Stimulated activated memory B cell treated with anti-CD40 and anti-IgM and Interleukin-4, amounts not matched to agents 10 μg/mL and 1 μg/mL and 100 μg/mL, for 72 hours (primary cell): ENCODE results near the gene C1QTNF6.
A peak's percentile ranks its signal among the peaks of the same experiment; 100 is the strongest.

ENCODE experiments used
- ATAC-seq: fragments of 150-1000 bp; cut with Tn5 transposase; 2 replicates; pipeline ENCODE4 v1.10.0; 2021
- H3K27ac Mint-ChIP-seq: one replicate; pipeline ENCODE4 v1.8.0; 2022; ENCODE audit warnings: mild to moderate bottlenecking, mixed read lengths
- H3K27me3 Mint-ChIP-seq: one replicate; pipeline ENCODE4 v1.8.0; 2022; ENCODE audit warnings: mixed read lengths
- H3K36me3 Mint-ChIP-seq: one replicate; pipeline ENCODE4 v1.8.0; 2022; ENCODE audit warnings: mixed read lengths
- H3K4me1 Mint-ChIP-seq: one replicate; pipeline ENCODE4 v1.8.0; 2022; ENCODE audit warnings: mixed read lengths
- H3K4me3 Mint-ChIP-seq: one replicate; pipeline ENCODE4 v1.8.0; 2022; ENCODE audit warnings: mild to moderate bottlenecking, moderate library complexity, mixed read lengths
- H3K9me3 Mint-ChIP-seq: one replicate; pipeline ENCODE4 v1.8.0; 2022; ENCODE audit warnings: mixed read lengths

The C1QTNF6 gene

GRCh38 chr22:37213941-37214730, 26.1 kb upstream of the C1QTNF6 start:
- Mint-ChIP-seq H3K27ac (peak overlapping the region; percentile 41), H3K27me3 (no peaks in the 10 kb centered on the region), H3K4me1 (peaks cover 39% of the 10 kb centered on the region), H3K9me3 (no peaks in the 10 kb centered on the region), H3K36me3 (no peaks in the 10 kb centered on the region), H3K4me3 (no peak overlapping the region)
- no peak for ATAC-seq

GRCh38 chr22:37213218-37213855, 25.3 kb upstream of the C1QTNF6 start:
- H3K4me1 Mint-ChIP-seq: peaks cover 37% of the 10 kb centered on the region
- ATAC-seq: peak; percentile 21
- H3K27me3 Mint-ChIP-seq: no peaks in the 10 kb centered on the region
- H3K4me3 Mint-ChIP-seq: no peak overlapping the region
- H3K27ac Mint-ChIP-seq: peak overlapping the region; percentile 41
- H3K36me3 Mint-ChIP-seq: no peaks in the 10 kb centered on the region
- no peaks in the 10 kb centered on the region for H3K9me3 Mint-ChIP-seq

- ATAC-seq: no peak
- Mint-ChIP-seq H3K27ac (peak within 1 kb of the TSS; percentile 41), H3K9me3 (no peaks in the 10 kb centered on the region), H3K27me3 (no peaks in the 10 kb centered on the region), H3K4me1 (peaks cover 27% of the 10 kb centered on the region), H3K36me3 (no peaks in the 10 kb centered on the region), H3K4me3 (no peak within 1 kb of the TSS)
These were observed 24.3 kb upstream of the C1QTNF6 start, which contains the start of gene SSTR3 for GRCh38 chr22:37212174-37212906. Gene SSTR3, minus strand, starts transcription at chr22:37212477. Its CDS starts 4,674 bp downstream, at chr22:37207803.

GRCh38 chr22:37211866-37212173, 23.8 kb upstream of the C1QTNF6 start:
- H3K27me3 Mint-ChIP-seq: no peaks in the 10 kb centered on the region
- no peaks in the 10 kb centered on the region for H3K9me3 Mint-ChIP-seq
- H3K36me3 Mint-ChIP-seq: no peaks in the 10 kb centered on the region
- H3K27ac Mint-ChIP-seq: peak overlapping the region; percentile 38
- peaks cover 25% of the 10 kb centered on the region for H3K4me1 Mint-ChIP-seq
- no peak overlapping the region for H3K4me3 Mint-ChIP-seq
- ATAC-seq: no peak

- no peak overlapping the region for H3K4me3 Mint-ChIP-seq
- H3K27me3 Mint-ChIP-seq: no peaks in the 10 kb centered on the region
- ATAC-seq: no peak
- peak overlapping the region; percentile 28 for H3K27ac Mint-ChIP-seq
- H3K4me1 Mint-ChIP-seq: peaks cover 19% of the 10 kb centered on the region
- H3K9me3 Mint-ChIP-seq: no peaks in the 10 kb centered on the region
- no peaks in the 10 kb centered on the region for H3K36me3 Mint-ChIP-seq
These were observed 23.2 kb upstream of the C1QTNF6 start for GRCh38 chr22:37211075-37211865.

GRCh38 chr22:37210041-37210803, 22.2 kb upstream of the C1QTNF6 start:
- Mint-ChIP-seq H3K9me3 (no peaks in the 10 kb centered on the region), H3K4me3 (no peak overlapping the region), H3K27ac (peak overlapping the region; percentile 28), H3K27me3 (no peaks in the 10 kb centered on the region), H3K4me1 (peaks cover 20% of the 10 kb centered on the region), H3K36me3 (no peaks in the 10 kb centered on the region)
- ATAC-seq: no peak

- Mint-ChIP-seq H3K36me3 (no peaks in the 10 kb centered on the region), H3K27me3 (no peaks in the 10 kb centered on the region), H3K9me3 (no peaks in the 10 kb centered on the region), H3K27ac (peak overlapping the region; percentile 72), H3K4me1 (peaks cover 22% of the 10 kb centered on the region), H3K4me3 (no peak overlapping the region)
- no peak for ATAC-seq
These were observed 21.2 kb upstream of the C1QTNF6 start for GRCh38 chr22:37209140-37209845.

- no peaks in the 10 kb centered on the region for H3K9me3 Mint-ChIP-seq
- ATAC-seq: no peak
- H3K27ac Mint-ChIP-seq: peak overlapping the region; percentile 72
- H3K27me3 Mint-ChIP-seq: no peaks in the 10 kb centered on the region
- no peaks in the 10 kb centered on the region for H3K36me3 Mint-ChIP-seq
- H3K4me1 Mint-ChIP-seq: peaks cover 22% of the 10 kb centered on the region
- no peak overlapping the region for H3K4me3 Mint-ChIP-seq
These were observed 20.5 kb upstream of the C1QTNF6 start for GRCh38 chr22:37208401-37209139.

GRCh38 chr22:37207981-37208380, 19.9 kb upstream of the C1QTNF6 start:
- H3K36me3 Mint-ChIP-seq: no peaks in the 10 kb centered on the region
- no peak overlapping the region for H3K27ac Mint-ChIP-seq
- H3K4me1 Mint-ChIP-seq: peaks cover 22% of the 10 kb centered on the region
- no peaks in the 10 kb centered on the region for H3K9me3 Mint-ChIP-seq
- ATAC-seq: no peak
- no peaks in the 10 kb centered on the region for H3K27me3 Mint-ChIP-seq
- no peak overlapping the region for H3K4me3 Mint-ChIP-seq

- Mint-ChIP-seq H3K9me3 (no peaks in the 10 kb centered on the region), H3K4me1 (peaks cover 18% of the 10 kb centered on the region), H3K4me3 (no peak overlapping the region), H3K36me3 (no peaks in the 10 kb centered on the region), H3K27me3 (no peaks in the 10 kb centered on the region), H3K27ac (peak overlapping the region; percentile 34)
- ATAC-seq: peak; percentile 32
These were observed 19.1 kb upstream of the C1QTNF6 start for GRCh38 chr22:37206841-37207821.

GRCh38 chr22:37206118-37206840, 18.2 kb upstream of the C1QTNF6 start:
- no peak overlapping the region for H3K4me3 Mint-ChIP-seq

GRCh38 chr22:37205046-37205445, 17.0 kb upstream of the C1QTNF6 start:
- no peak overlapping the region for H3K4me3 Mint-ChIP-seq
- peak overlapping the region; percentile 38 for H3K27ac Mint-ChIP-seq
- H3K27me3 Mint-ChIP-seq: no peaks in the 10 kb centered on the region
- H3K4me1 Mint-ChIP-seq: peaks cover 23% of the 10 kb centered on the region
- H3K9me3 Mint-ChIP-seq: no peaks in the 10 kb centered on the region
- no peak for ATAC-seq
- no peaks in the 10 kb centered on the region for H3K36me3 Mint-ChIP-seq

More at GRCh38 chr22:37206118-37206840, 18.2 kb upstream of the C1QTNF6 start:
- H3K9me3 Mint-ChIP-seq: no peaks in the 10 kb centered on the region
- H3K27me3 Mint-ChIP-seq: no peaks in the 10 kb centered on the region
- peaks cover 13% of the 10 kb centered on the region for H3K4me1 Mint-ChIP-seq
- peak overlapping the region; percentile 34 for H3K27ac Mint-ChIP-seq
- H3K36me3 Mint-ChIP-seq: no peaks in the 10 kb centered on the region
- no peak for ATAC-seq
